Ishikawa (cell line): ENCODE data around the gene TNRC6C.

Source experiments
- CREB1 ChIP-seq: IDR thresholded peaks from 2 replicates; pipeline ENCODE4 v1.6.1; 2012; ENCODE audit warnings: low read depth
- RAD21 ChIP-seq: IDR thresholded peaks from 2 replicates; pipeline ENCODE4 v1.6.1; 2012; ENCODE audit warnings: low read depth
- TAF1 ChIP-seq: IDR thresholded peaks from 2 replicates; pipeline ENCODE4 v1.6.1; 2012; ENCODE audit warnings: low read depth, mild to moderate bottlenecking
- YY1 ChIP-seq: IDR thresholded peaks from 2 replicates; pipeline ENCODE4 v1.6.1; 2012; ENCODE audit warnings: low read depth

DNA sequence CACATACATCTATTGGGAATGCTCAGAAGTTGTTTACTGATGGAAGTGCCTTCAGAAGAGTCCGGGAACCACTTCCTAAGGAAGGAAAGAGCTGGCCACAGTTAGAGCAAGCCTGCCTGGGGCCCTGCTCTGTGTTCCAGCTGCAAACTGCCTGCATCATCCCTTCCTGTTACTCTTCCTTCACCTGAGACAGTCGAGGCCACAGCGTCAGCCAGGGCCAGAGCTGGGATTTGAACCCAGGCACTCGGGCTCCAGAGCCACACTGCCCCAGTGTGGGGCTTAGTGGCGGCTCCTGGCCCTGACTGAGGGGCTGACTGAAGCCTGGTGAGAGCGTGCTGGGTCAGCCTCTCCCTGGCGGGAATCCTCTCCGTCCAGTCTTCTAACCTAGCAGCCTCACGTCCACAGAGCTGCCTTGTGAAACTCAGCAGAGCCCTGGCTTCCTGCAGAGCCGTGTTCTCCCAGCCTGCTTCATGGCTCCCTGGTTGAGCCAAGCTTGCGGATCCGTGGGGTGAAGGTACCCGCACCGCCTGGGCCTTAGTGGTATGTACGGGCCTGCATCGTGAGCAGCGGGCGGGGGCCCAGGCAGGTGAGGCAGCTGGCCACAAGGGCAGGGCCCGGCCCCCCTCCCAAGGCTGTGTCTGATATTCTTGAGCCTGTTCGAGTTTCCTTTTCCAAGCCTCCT lies 183.1 kb downstream of the TNRC6C start:
- TF ChIP-seq CREB1 (no peak), RAD21 (no peak), TAF1 (no peak), YY1 (no peak)
